ENCODE results near the gene DNAH9.

The DNAH9 gene

DNA sequence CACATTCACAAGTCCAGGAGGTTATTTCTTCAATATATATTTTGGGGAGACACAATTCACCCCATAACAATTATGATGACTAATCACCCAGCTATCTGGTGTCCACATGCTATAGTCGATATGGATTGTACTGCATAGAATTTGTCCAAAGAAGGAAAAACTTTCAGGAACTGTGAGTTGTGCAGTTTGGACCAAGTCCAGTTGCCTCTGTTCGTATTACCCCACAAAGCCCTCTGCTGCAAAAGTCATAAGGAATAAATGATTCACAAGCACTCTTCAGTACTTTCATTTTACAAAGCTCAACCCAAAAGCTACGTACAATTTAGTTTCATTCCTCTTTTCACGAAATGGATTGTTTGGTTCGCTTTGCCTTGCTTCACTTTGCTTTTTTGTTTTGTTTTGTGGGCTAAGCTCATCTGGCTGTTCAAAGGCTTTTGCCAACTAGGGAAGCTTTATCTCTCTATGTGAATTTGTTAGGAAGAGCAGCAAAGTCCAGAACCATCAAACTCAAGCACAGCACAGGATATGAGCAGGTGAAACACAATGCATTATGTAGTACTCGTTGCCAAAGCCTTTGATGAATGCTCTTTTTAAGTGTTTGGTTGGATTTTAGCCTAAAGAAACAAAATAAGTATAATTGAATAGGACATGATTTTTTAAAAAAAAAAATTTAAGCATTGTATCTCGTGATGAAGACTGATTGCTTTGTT lies 300.4 kb downstream of the DNAH9 start:
- DNase-seq (ENCODE audit: insufficient read length, low spot score) (no peak), FAIRE-seq (no peak)
- TF ChIP-seq POU2F2 (IDR thresholded peaks at IDR 0.05; ENCODE audit: low read depth, low read length) (no peak), SPI1 (IDR thresholded peaks at IDR 0.05; ENCODE audit: low read depth, low read length) (no peak), PAX5 (IDR thresholded peaks at IDR 0.05; ENCODE audit: insufficient read depth, low read length, severe bottlenecking) (no peak), POLR2A (IDR thresholded peaks at IDR 0.05; ENCODE audit: low read depth, low read length) (no peak)

DNA sequence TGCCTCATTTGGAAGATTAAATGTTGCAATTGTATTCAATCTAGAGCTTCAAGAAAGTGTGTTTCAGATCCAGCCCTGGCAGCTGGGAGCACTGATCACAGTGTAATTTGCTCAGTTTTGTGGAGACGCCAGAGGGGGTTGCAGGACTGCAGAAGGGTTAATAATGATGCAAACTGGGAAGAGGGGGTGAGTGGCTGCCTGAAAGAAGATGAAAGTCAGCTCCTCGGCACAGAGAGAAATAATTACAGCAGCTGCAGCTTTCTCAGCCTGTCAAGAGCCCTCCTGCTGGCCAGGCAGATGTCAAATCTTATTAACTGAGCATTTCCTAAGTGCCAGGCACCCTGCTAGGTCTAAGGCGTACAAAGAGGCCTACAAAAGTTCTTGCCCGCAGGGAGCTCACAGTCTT lies 301.3 kb downstream of the DNAH9 start:
- DNase-seq (ENCODE audit: insufficient read length, low spot score) (no peak), FAIRE-seq (no peak)
- TF ChIP-seq TAF1 (IDR thresholded peaks at IDR 0.05; ENCODE audit: low read depth, low read length), result no peak

DNA sequence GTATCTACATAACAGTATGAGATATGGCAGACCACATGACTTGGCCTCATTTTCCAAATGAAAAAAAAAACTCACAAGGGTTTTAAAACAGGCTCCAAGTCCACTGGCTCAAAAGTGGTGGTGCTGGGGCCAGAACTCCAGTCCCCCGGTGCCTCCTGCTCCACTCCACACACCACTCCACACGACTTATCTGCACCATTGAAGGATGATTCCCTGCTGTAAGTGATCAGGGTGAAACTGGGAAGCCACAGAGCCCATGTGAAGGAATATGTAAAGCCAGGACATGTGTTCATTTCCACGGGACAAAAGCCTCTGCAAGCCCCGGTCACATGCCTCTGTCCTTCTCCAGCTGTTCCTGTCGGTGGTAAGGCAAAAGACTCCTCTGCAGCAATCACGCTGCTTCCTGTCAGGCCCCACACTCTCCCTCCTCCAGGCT lies 301.8 kb downstream of the DNAH9 start:
- FAIRE-seq, result no peak
- TF ChIP-seq TAF1 (IDR thresholded peaks at IDR 0.05; ENCODE audit: low read depth, low read length) (no peak), POLR2A (IDR thresholded peaks at IDR 0.05; ENCODE audit: low read depth, low read length) (no peak), POLR2AphosphoS5 (IDR thresholded peaks at IDR 0.05; ENCODE audit: low read depth, low read length) (no peak), PAX5 (IDR thresholded peaks at IDR 0.05; ENCODE audit: insufficient read depth, low read length, severe bottlenecking) (no peak), SPI1 (IDR thresholded peaks at IDR 0.05; ENCODE audit: low read depth, low read length) (no peak), POU2F2 (IDR thresholded peaks at IDR 0.05; ENCODE audit: low read depth, low read length) (no peak)

DNA sequence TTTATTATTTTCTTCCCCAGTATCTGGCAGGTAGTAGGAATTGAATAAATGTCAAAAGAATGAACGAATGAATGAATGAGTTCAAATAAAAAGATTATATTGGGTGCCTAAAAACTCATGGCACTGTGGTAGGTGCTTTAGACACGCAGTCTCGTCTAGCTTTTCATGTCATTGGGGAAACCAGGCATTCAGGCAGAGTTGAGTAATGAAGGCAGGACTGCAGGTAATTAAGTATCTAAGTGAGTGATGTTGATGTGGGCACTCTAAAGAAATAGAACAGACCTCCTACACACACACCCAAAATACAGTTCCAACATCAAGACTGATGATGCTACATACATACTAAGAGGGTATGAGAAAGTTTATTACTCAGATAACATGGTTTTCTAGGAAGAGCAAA lies 302.4 kb downstream of the DNAH9 start:
- no peak for FAIRE-seq
- no peak for DNase-seq (ENCODE audit: insufficient read length, low spot score)
- TF ChIP-seq SPI1 (IDR thresholded peaks at IDR 0.05; ENCODE audit: low read depth, low read length) (no peak), POLR2A (IDR thresholded peaks at IDR 0.05; ENCODE audit: low read depth, low read length) (no peak), POU2F2 (IDR thresholded peaks at IDR 0.05; ENCODE audit: low read depth, low read length) (no peak), POLR2AphosphoS5 (IDR thresholded peaks at IDR 0.05; ENCODE audit: low read depth, low read length) (no peak), TAF1 (IDR thresholded peaks at IDR 0.05; ENCODE audit: low read depth, low read length) (no peak), PAX5 (IDR thresholded peaks at IDR 0.05; ENCODE audit: insufficient read depth, low read length, severe bottlenecking) (no peak)

More for the DNA sequence above, 301.8 kb downstream of the DNAH9 start:
- no peak for DNase-seq (ENCODE audit: insufficient read length, low spot score)

DNA sequence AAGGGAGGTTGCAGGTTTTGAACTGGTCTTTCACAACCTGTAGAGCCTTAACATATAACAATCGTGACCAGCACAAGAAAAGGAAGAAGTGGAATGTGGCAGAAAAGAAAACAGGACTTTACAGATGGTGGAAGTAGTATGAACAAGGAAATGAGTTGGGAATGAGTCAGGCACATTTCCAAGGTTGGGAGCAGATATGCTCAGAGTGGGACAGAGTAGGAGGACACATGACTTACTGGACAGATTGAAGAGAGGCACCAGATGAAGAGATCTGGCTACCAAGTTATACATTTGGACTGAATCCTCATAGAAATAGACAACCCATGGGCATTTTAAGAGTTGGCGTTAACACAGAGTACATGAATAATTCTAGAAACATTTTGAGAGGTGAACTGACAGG lies 303.7 kb downstream of the DNAH9 start:
- FAIRE-seq, result no peak

DNA sequence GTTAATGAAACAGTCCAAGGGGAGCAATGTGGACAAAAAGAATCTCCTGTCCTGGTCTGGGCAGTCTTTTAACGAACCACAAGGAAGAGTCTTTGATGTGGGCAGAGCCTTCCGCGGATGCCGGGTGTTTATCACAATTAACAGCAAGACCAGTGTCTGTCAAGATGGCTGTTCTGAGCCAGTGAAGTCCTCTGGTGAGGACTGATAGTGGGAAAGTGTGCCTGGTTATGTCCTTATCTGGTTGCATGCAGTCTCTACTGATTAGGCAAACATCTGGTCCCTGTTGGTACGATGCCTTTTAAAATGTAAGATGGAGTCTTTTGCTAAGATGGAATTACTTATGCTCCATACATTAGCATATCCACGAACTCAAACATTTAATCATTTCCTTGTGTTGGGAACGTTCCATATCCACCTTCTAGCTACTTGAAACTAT lies 310.5 kb downstream of the DNAH9 start:
- DNase-seq (ENCODE audit: insufficient read length, low spot score), result no peak
- no peak for FAIRE-seq
- no peak for TF ChIP-seq POU2F2 (IDR thresholded peaks at IDR 0.05; ENCODE audit: low read depth, low read length)
- no peak for TF ChIP-seq POLR2AphosphoS5 (IDR thresholded peaks at IDR 0.05; ENCODE audit: low read depth, low read length)
- TF ChIP-seq SPI1 (IDR thresholded peaks at IDR 0.05; ENCODE audit: low read depth, low read length), result no peak
- no peak for TF ChIP-seq TAF1 (IDR thresholded peaks at IDR 0.05; ENCODE audit: low read depth, low read length)
- no peak for TF ChIP-seq POLR2A (IDR thresholded peaks at IDR 0.05; ENCODE audit: low read depth, low read length)
- TF ChIP-seq PAX5 (IDR thresholded peaks at IDR 0.05; ENCODE audit: insufficient read depth, low read length, severe bottlenecking), result no peak

More for the DNA sequence above, 303.7 kb downstream of the DNAH9 start:
- no peak for DNase-seq (ENCODE audit: insufficient read length, low spot score)
- TF ChIP-seq POLR2A (IDR thresholded peaks at IDR 0.05; ENCODE audit: low read depth, low read length) (no peak), PAX5 (IDR thresholded peaks at IDR 0.05; ENCODE audit: insufficient read depth, low read length, severe bottlenecking) (no peak)

DNA sequence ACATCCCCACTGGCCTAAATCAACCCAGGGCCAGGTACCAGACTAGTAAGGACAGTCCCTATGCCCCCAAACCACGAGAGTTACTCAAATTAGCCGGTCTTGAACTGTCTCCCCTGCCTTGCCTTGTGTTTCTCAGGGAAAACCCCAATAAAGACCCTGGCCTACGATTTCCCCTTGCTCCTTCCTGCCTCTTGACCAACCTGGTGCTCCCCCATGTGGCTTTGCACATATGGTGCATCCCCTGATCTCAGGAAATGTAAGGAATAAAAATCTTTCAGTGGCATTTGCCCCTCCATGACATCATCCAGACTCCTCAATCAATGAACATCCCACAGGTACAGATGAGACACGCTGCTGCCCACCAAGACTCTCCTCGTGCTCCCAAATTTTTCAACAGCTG lies 311.1 kb downstream of the DNAH9 start:
- TF ChIP-seq POU2F2 (IDR thresholded peaks at IDR 0.05; ENCODE audit: low read depth, low read length) (no peak), POLR2AphosphoS5 (IDR thresholded peaks at IDR 0.05; ENCODE audit: low read depth, low read length) (no peak), TAF1 (IDR thresholded peaks at IDR 0.05; ENCODE audit: low read depth, low read length) (no peak), POLR2A (IDR thresholded peaks at IDR 0.05; ENCODE audit: low read depth, low read length) (no peak), SPI1 (IDR thresholded peaks at IDR 0.05; ENCODE audit: low read depth, low read length) (no peak), PAX5 (IDR thresholded peaks at IDR 0.05; ENCODE audit: insufficient read depth, low read length, severe bottlenecking) (no peak)
- no peak for DNase-seq (ENCODE audit: insufficient read length, low spot score)
- no peak for FAIRE-seq

DNA sequence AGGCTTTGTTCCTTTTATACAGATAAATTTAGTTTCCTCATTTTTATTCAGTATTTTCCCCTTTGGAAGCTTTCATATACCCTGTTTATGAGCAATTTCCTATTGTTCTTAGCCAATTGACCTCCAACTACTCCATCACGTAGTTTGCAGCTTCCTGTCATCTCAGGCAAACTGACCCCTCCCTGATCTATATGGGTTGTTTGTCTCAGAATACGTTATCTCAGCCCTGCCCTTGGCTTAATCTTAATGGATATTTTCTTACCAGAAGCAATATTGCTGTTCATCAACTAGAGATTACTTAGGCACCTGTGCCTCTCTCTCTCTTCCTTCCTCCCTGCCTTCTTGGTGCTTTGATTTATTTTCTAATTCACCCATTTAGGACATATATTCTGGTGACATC lies 317.8 kb downstream of the DNAH9 start:
- DNase-seq (ENCODE audit: insufficient read length, low spot score) (no peak), FAIRE-seq (no peak)
- TF ChIP-seq TAF1 (IDR thresholded peaks at IDR 0.05; ENCODE audit: low read depth, low read length) (no peak), SPI1 (IDR thresholded peaks at IDR 0.05; ENCODE audit: low read depth, low read length) (no peak), PAX5 (IDR thresholded peaks at IDR 0.05; ENCODE audit: insufficient read depth, low read length, severe bottlenecking) (no peak), POLR2AphosphoS5 (IDR thresholded peaks at IDR 0.05; ENCODE audit: low read depth, low read length) (no peak), POLR2A (IDR thresholded peaks at IDR 0.05; ENCODE audit: low read depth, low read length) (no peak), POU2F2 (IDR thresholded peaks at IDR 0.05; ENCODE audit: low read depth, low read length) (no peak)

DNA sequence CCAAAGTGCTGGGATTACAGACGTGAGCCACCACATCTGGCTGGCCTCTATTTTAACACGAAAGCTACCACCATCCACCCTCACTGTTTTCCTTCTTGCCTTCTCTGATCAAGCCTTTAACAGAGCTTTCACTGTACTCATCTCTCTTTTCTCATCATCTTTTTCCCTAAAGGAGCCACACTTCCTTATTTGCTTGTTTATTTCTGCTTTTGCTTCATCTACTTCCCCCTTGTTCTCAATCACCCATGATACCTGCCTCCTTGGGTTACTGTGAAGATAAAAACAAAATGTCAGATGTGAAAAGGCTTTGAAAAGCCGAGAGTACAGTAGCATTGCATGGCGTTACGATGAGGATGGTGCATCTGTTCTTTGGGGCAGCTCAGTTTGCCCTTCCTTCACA lies 319.1 kb downstream of the DNAH9 start:
- no peak for FAIRE-seq
- TF ChIP-seq TAF1 (IDR thresholded peaks at IDR 0.05; ENCODE audit: low read depth, low read length) (no peak), PAX5 (IDR thresholded peaks at IDR 0.05; ENCODE audit: insufficient read depth, low read length, severe bottlenecking) (no peak), POU2F2 (IDR thresholded peaks at IDR 0.05; ENCODE audit: low read depth, low read length) (no peak), SPI1 (IDR thresholded peaks at IDR 0.05; ENCODE audit: low read depth, low read length) (no peak), POLR2A (IDR thresholded peaks at IDR 0.05; ENCODE audit: low read depth, low read length) (no peak), POLR2AphosphoS5 (IDR thresholded peaks at IDR 0.05; ENCODE audit: low read depth, low read length) (no peak)
- no peak for DNase-seq (ENCODE audit: insufficient read length, low spot score)

DNA sequence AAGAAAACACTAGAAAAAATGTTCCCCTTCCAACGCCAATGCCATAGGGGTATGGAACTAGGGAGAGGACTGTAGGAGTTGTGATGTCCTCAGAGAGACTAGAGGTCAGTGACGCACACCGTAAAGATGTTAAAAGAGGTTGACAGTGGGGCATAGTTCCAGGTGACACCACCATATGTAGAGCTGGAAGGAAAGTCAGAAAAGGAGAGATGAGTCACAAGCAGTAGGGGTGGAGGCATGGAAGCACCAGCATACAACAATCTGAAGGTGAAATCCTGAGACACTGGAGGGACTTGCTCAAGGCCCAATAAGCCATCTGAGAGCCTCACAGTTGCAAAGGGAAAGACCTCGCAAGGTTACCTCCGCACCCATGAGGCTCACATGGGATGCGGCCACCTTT lies 323.0 kb downstream of the DNAH9 start:
- no peak for FAIRE-seq
- DNase-seq (ENCODE audit: insufficient read length, low spot score), result no peak
- TF ChIP-seq PAX5 (IDR thresholded peaks at IDR 0.05; ENCODE audit: insufficient read depth, low read length, severe bottlenecking) (no peak), POLR2A (IDR thresholded peaks at IDR 0.05; ENCODE audit: low read depth, low read length) (no peak), POLR2AphosphoS5 (IDR thresholded peaks at IDR 0.05; ENCODE audit: low read depth, low read length) (no peak), SPI1 (IDR thresholded peaks at IDR 0.05; ENCODE audit: low read depth, low read length) (no peak), TAF1 (IDR thresholded peaks at IDR 0.05; ENCODE audit: low read depth, low read length) (no peak), POU2F2 (IDR thresholded peaks at IDR 0.05; ENCODE audit: low read depth, low read length) (no peak)

All from GM12891 (cell line).